Stimulated activated naive CD8-positive, alpha-beta T cell treated with anti-CD3 and anti-CD28 coated beads, Interleukin-15, amount 100 ng/mL, for 72 hours (primary cell): Measurements from ENCODE around the gene RAB20.

Experiments
- ATAC-seq: fragments of 150-1000 bp; cut with Tn5 transposase; 2 replicates; pipeline ENCODE4 v1.10.0; 2021; ENCODE audit warnings: mild to moderate bottlenecking, moderate library complexity
- DNase-seq, 2 donors: peaks; one replicate each; pipeline ENCODE4 v3.0.0; 2021 to 2022
- H3K27ac Mint-ChIP-seq, 2 donors: one replicate each; pipeline ENCODE4 v1.8.0; 2022; ENCODE audit warnings: mild to moderate bottlenecking in 2 of 2, mixed read lengths in 2 of 2, moderate library complexity in 2 of 2
- H3K27me3 Mint-ChIP-seq: one replicate; pipeline ENCODE4 v1.8.0; 2022; ENCODE audit warnings: mixed read lengths
- H3K4me1 Mint-ChIP-seq: one replicate; pipeline ENCODE4 v1.8.0; 2022; ENCODE audit warnings: mild to moderate bottlenecking, mixed read lengths
- H3K4me3 Mint-ChIP-seq, 2 donors: one replicate each; pipeline ENCODE4 v1.8.0; 2022; ENCODE audit warnings: mild to moderate bottlenecking in 2 of 2, mixed read lengths in 2 of 2, moderate library complexity in 1 of 2
- H3K9me3 Mint-ChIP-seq, 2 donors: one replicate each; pipeline ENCODE4 v1.8.0; 2022; ENCODE audit warnings: mixed read lengths in 2 of 2

Gene RAB20

GRCh38 chr13:110563463-110563774, 1.9 kb upstream of the RAB20 start:
- Mint-ChIP-seq H3K27me3 (peaks cover 17% of the 10 kb centered on the region), H3K27ac (no peak overlapping the region), H3K9me3 (peaks cover 0 to 7% of the 10 kb centered on the region in 2 donors), H3K4me1 (peaks cover 24% of the 10 kb centered on the region), H3K4me3 (no peak overlapping the region)
- ATAC-seq = no peak
- DNase-seq = no peak

- Mint-ChIP-seq H3K4me3 (peak overlapping the region; percentile 90 to 96), H3K27ac (no peak overlapping the region), H3K9me3 (peaks cover 0 to 7% of the 10 kb centered on the region in 2 donors), H3K27me3 (peaks cover 17% of the 10 kb centered on the region), H3K4me1 (peaks cover 24% of the 10 kb centered on the region)
- no peak for DNase-seq
- ATAC-seq = no peak
These were observed 1.4 kb upstream of the RAB20 start for GRCh38 chr13:110562696-110563462.

- no peak for DNase-seq
- H3K27ac Mint-ChIP-seq = no peak overlapping the region
- H3K9me3 Mint-ChIP-seq = peaks cover 0 to 7% of the 10 kb centered on the region in 2 donors
- peaks cover 24% of the 10 kb centered on the region for H3K4me1 Mint-ChIP-seq
- peak overlapping the region; percentile 90 to 96 for H3K4me3 Mint-ChIP-seq
- ATAC-seq = no peak
- peaks cover 17% of the 10 kb centered on the region for H3K27me3 Mint-ChIP-seq
These were observed 595 bp upstream of the RAB20 start for GRCh38 chr13:110562036-110562597.

- ATAC-seq = no peak
- H3K9me3 Mint-ChIP-seq = peaks cover 0 to 7% of the 10 kb centered on the region in 2 donors
- DNase-seq = no peak
- H3K4me3 Mint-ChIP-seq = peak overlapping the region; percentile 72 to 82
- H3K4me1 Mint-ChIP-seq = peaks cover 28% of the 10 kb centered on the region
- H3K27ac Mint-ChIP-seq = peak overlapping the region; percentile 4 to 71
- H3K27me3 Mint-ChIP-seq = peaks cover 17% of the 10 kb centered on the region
These were observed 750 bp downstream of the RAB20 start for GRCh38 chr13:110560601-110561343.

GRCh38 chr13:110559986-110560385, 1.5 kb downstream of the RAB20 start:
- H3K4me3 Mint-ChIP-seq = no peak overlapping the region
- no peak for DNase-seq
- H3K4me1 Mint-ChIP-seq = peaks cover 35% of the 10 kb centered on the region
- peaks cover 0 to 7% of the 10 kb centered on the region in 2 donors for H3K9me3 Mint-ChIP-seq
- no peak overlapping the region for H3K27ac Mint-ChIP-seq
- H3K27me3 Mint-ChIP-seq = peaks cover 13% of the 10 kb centered on the region
- ATAC-seq = no peak

- DNase-seq (no peak), ATAC-seq (no peak)
- peaks cover 8% of the 10 kb centered on the region for H3K27me3 Mint-ChIP-seq
- peaks cover 35% of the 10 kb centered on the region for H3K4me1 Mint-ChIP-seq
- H3K9me3 Mint-ChIP-seq = peaks cover 0 to 7% of the 10 kb centered on the region in 2 donors
- no peak overlapping the region for H3K4me3 Mint-ChIP-seq
- no peak overlapping the region for H3K27ac Mint-ChIP-seq
These were observed 2.0 kb downstream of the RAB20 start for GRCh38 chr13:110559429-110559943.

- Mint-ChIP-seq H3K27ac (no peak overlapping the region), H3K4me1 (peaks cover 32% of the 10 kb centered on the region), H3K4me3 (no peak overlapping the region), H3K9me3 (peaks cover 0 to 7% of the 10 kb centered on the region in 2 donors), H3K27me3 (peaks cover 5% of the 10 kb centered on the region)
- DNase-seq = no peak
- ATAC-seq = no peak
These were observed 3.8 kb downstream of the RAB20 start for GRCh38 chr13:110557610-110558305.

- Mint-ChIP-seq H3K9me3 (peaks cover 0 to 7% of the 10 kb centered on the region in 2 donors), H3K27me3 (peaks cover 5% of the 10 kb centered on the region), H3K4me3 (no peak overlapping the region), H3K4me1 (peaks cover 26% of the 10 kb centered on the region), H3K27ac (no peak overlapping the region)
- DNase-seq (no peak), ATAC-seq (no peak)
These were observed 4.4 kb downstream of the RAB20 start for GRCh38 chr13:110557082-110557481.

GRCh38 chr13:110556224-110556606, 5.3 kb downstream of the RAB20 start:
- no peak for ATAC-seq
- no peak for DNase-seq
- no peak overlapping the region for H3K27ac Mint-ChIP-seq
- H3K4me3 Mint-ChIP-seq = no peak overlapping the region
- peaks cover 0 to 7% of the 10 kb centered on the region in 2 donors for H3K9me3 Mint-ChIP-seq
- peaks cover 26% of the 10 kb centered on the region for H3K4me1 Mint-ChIP-seq
- peaks cover 5% of the 10 kb centered on the region for H3K27me3 Mint-ChIP-seq

GRCh38 chr13:110555601-110556223, 5.8 kb downstream of the RAB20 start:
- peaks cover 0 to 7% of the 10 kb centered on the region in 2 donors for H3K9me3 Mint-ChIP-seq
- ATAC-seq (no peak), DNase-seq (no peak)
- H3K27me3 Mint-ChIP-seq = peaks cover 5% of the 10 kb centered on the region
- no peak overlapping the region for H3K4me3 Mint-ChIP-seq
- H3K27ac Mint-ChIP-seq = peak overlapping the region in 1 of 2 donors; percentile 49
- peaks cover 21% of the 10 kb centered on the region for H3K4me1 Mint-ChIP-seq

- H3K9me3 Mint-ChIP-seq = peaks cover 0 to 7% of the 10 kb centered on the region in 2 donors
- no peak overlapping the region for H3K27ac Mint-ChIP-seq
- H3K27me3 Mint-ChIP-seq = peaks cover 3% of the 10 kb centered on the region
- H3K4me1 Mint-ChIP-seq = peaks cover 13% of the 10 kb centered on the region
- H3K4me3 Mint-ChIP-seq = no peak overlapping the region
- no peak for DNase-seq
- ATAC-seq = no peak
These were observed 6.6 kb downstream of the RAB20 start for GRCh38 chr13:110554946-110555345.

- no peaks in the 10 kb centered on the region for H3K27me3 Mint-ChIP-seq
These were observed 7.2 kb downstream of the RAB20 start for GRCh38 chr13:110554227-110554836.

GRCh38 chr13:110553417-110553816, 8.1 kb downstream of the RAB20 start:
- DNase-seq (no peak), ATAC-seq (no peak)
- Mint-ChIP-seq H3K9me3 (no peaks in the 10 kb centered on the region), H3K27ac (no peak overlapping the region), H3K4me3 (no peak overlapping the region), H3K27me3 (no peaks in the 10 kb centered on the region), H3K4me1 (peaks cover 11% of the 10 kb centered on the region)

More at GRCh38 chr13:110554227-110554836, 7.2 kb downstream of the RAB20 start:
- Mint-ChIP-seq H3K9me3 (peaks cover 0 to 7% of the 10 kb centered on the region in 2 donors), H3K4me3 (no peak overlapping the region), H3K27ac (no peak overlapping the region), H3K4me1 (peaks cover 11% of the 10 kb centered on the region)
- ATAC-seq = no peak
- no peak for DNase-seq

- no peak for ATAC-seq
- Mint-ChIP-seq H3K4me3 (no peak overlapping the region), H3K27ac (no peak overlapping the region), H3K4me1 (peaks cover 11% of the 10 kb centered on the region), H3K9me3 (no peaks in the 10 kb centered on the region), H3K27me3 (no peaks in the 10 kb centered on the region)
- DNase-seq = no peak
These were observed 8.8 kb downstream of the RAB20 start for GRCh38 chr13:110552767-110553166.

- Mint-ChIP-seq H3K4me3 (no peak overlapping the region), H3K27me3 (no peaks in the 10 kb centered on the region), H3K4me1 (peaks cover 11% of the 10 kb centered on the region), H3K27ac (no peak overlapping the region), H3K9me3 (no peaks in the 10 kb centered on the region)
- DNase-seq (no peak), ATAC-seq (no peak)
These were observed 10.2 kb downstream of the RAB20 start for GRCh38 chr13:110551284-110551683.
